SH-SY5Y (cell line): Measurements from ENCODE around the gene HYDIN.

Experiments used
- GATA2 ChIP-seq: IDR thresholded peaks from 2 replicates; pipeline ENCODE4 v1.6.1; 2011; ENCODE audit warnings: mild to moderate bottlenecking, low read depth, low read length
- GATA3 ChIP-seq: IDR thresholded peaks from 2 replicates; pipeline ENCODE4 v1.6.1; 2011; ENCODE audit warnings: low read depth, mild to moderate bottlenecking, low read length, moderate library complexity

Gene HYDIN

DNA sequence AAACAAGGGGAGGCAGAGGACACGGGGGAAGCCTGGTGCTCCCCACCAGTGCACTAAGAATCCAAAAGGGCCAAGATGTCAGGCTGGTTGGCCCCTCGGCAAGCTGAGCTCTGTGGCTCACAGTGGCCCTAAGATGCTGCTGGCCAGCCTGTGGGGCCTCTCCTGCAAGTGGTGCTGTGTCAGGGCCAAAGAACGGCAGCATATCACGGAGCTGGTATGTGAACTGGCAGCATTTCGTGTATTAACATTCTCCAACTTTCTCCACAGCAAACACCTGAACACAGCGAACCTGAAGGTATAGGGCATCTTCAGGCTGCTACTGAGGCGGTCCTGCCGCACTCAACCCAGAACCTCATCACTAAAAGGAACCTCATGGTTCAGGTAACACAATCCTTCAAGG, 464.3 kb downstream of the HYDIN start:
- TF ChIP-seq GATA3 (no peak), GATA2 (no peak)

DNA sequence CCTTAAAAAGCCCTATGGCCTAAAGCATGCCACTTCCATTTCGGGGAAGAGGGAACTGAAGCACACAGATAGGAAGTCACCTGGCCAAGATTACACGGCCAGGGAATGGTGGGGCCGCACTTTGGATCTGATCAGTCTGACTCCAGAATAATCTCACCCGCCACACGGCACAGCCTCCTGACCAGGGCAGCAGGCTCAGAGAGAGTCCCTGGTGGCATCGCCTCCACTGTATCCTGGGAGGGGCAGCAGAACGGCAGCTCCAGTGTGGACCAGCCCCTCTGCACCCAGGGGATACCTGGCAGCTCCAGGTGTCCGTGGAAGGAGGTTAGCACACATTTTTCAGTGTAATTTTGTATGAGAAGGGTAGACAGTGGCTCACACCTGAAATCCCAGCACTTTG, 465.0 kb downstream of the HYDIN start:
- TF ChIP-seq GATA3: no peak
- TF ChIP-seq GATA2: no peak

DNA sequence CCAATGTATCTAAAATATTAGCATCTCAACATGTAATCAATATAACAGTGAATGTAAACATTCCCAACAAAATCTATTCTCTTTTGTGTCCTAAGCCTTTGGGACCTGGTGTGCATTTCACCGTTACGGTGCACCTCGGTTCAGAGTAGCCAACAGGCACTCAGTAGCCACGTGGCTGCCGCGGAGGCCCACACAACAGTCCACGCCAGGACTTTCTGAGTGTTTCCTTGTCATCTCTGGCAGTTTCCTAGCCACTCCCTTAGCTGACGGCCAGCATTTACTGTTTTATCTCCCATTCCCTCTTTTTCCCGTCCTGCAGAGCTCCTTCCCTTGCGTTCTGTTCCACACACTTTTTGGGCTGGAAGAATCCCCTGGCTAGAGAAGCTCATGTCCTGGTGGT, 465.9 kb downstream of the HYDIN start:
- TF ChIP-seq GATA3 (no peak), GATA2 (no peak)

DNA sequence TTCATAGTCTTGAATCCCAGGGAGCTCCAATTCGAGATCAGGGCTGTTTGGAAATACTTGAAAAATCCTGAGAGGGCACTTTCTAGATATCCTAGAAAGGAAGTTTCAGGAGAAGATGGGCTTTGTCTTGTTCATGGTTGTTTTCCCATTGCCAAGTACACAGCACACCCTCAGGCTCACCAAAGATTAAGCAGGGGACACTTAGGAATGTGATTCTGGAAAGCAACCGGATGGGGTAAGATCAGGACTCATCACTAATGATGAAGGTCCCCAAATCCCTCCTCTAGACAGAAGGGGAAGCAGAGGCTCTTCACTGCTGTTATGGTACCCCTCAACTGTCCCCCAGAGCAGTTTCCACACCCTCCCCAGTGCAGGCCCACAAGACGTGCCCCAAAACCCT, 470.3 kb downstream of the HYDIN start:
- TF ChIP-seq GATA3 (no peak), GATA2 (no peak)

DNA sequence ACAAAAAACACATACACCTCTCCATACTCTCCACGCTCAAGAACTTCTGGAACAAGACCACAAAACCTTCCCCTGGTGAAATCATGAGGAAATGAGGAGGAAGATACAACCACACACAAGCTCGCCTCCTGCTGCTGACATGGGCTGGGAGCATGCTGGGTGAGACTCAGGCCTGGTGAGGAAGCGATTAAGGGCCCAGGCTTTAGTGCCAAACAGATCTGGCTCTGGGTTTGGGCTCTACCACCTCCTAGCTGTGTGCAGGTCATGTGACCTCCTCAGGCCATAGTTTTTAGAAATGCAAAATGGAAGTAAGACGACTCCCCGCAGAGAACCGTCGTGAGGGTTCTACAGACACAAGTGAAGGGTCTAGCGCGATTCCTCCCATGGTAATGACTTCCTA, 470.9 kb downstream of the HYDIN start:
- TF ChIP-seq GATA2 (no peak), GATA3 (no peak)

DNA sequence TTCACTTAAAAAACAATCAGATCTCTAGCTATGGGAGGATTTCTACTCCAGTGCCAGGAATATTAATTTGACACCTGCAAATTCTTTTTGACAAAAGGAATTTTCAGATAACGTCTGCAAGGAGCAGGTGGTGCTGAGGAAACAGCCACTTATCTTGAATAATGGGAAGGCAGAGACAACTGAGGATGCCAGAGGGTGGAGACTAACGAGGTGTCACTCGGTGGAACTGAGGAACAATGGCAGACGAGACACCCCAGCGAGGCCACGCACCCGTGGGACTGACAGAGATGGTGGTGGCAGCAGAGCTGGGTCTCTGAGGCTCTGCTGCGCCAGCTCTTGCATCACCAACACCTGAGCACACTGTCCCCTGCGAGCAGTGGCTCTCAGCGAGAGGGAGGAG, 471.7 kb downstream of the HYDIN start:
- no peak for TF ChIP-seq GATA3
- no peak for TF ChIP-seq GATA2
